Kidney epithelial cell (primary cell): Measurements from ENCODE around the gene FAM107B. TPM values are rescaled to one million over a fixed set of nuclear protein-coding genes. Genes with fewer than 3 reads are reported as not detected.
"Not testable (repeated sequence)": the region's sequence is repeated elsewhere in the genome, so short reads cannot be mapped to it uniquely, and the experiment has no call there.

Experiments used
- DNase-seq: peaks from one replicate; pipeline ENCODE4 v3.0.0-alpha.2; 2010; ENCODE audit warnings: low read depth
- H3K27me3 ChIP-seq: 2 replicates; pipeline ENCODE4 v1.6.0; 2011; ENCODE audit warnings: low read length; ENCODE audit not compliant: control insufficient read depth, insufficient read depth
- H3K36me3 ChIP-seq: 2 replicates; pipeline ENCODE4 v1.5.1; 2011; ENCODE audit warnings: low read length; ENCODE audit not compliant: control insufficient read depth, insufficient read depth
- H3K4me3 ChIP-seq: 2 replicates; pipeline ENCODE4 v1.5.1; 2011; ENCODE audit warnings: low read depth, mild to moderate bottlenecking, control low read depth, low read length
- total RNA-seq: library from RNA; depleted of rRNA; stranded (reverse); fragments of >200 nt; gene quantifications from 2 replicates; pipeline ENCODE4 v1.2.3, GENCODE V29; 2015
- TF ChIP-seq, protein P1 (sequence below): IDR thresholded peaks from 2 replicates; pipeline ENCODE4 v1.5.1; 2011; ENCODE audit warnings: mild to moderate bottlenecking, moderate library complexity, low read length, control low read depth, inconsistent platforms; ENCODE audit not compliant: insufficient read depth, poor library complexity, severe bottlenecking

FAM107B gene
- total RNA-seq, 1 donor from 2014 or later: 33.5 TPM

DNA sequence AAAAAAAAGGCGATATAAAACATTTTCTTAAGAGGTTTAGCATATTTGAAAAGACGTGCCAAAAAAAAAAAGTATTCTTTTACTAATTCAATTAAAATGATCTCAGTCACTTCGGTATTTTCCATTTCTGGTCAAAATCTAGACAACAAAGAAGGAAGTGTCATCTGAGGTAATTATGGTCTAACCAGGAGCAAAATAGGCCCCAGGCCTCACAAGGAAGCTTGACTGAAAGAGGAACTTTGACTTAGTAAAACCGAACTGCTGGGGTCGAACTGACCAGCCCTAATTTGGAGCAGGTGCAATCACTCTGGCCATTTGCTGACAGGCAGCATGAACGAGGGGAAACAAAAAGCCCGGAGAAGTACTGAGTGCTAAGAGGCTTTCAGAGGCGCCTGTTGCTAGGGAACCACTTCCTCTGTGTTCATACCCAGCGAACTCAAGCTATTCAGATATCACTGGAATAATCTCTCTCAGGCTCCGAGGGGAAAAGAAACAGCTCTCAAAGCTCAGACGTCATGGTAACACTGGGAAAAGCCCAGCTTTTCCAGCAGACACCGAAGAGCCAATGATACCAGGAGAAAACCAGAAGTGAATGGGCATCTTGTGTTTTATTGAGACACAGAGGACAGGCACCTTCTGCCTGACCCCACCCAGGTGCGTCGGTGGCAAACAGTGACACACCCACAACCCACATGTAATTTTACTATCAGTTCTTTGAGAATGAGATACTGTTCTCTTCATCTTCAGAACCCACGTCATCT, 126.5 kb downstream of the FAM107B start:
- Histone ChIP-seq H3K4me3 (no peak overlapping the region), H3K36me3 (no peaks in the 10 kb centered on the region), H3K27me3 (no peaks in the 10 kb centered on the region)
- DNase-seq: peak; percentile 63
- TF ChIP-seq, protein P1, sequence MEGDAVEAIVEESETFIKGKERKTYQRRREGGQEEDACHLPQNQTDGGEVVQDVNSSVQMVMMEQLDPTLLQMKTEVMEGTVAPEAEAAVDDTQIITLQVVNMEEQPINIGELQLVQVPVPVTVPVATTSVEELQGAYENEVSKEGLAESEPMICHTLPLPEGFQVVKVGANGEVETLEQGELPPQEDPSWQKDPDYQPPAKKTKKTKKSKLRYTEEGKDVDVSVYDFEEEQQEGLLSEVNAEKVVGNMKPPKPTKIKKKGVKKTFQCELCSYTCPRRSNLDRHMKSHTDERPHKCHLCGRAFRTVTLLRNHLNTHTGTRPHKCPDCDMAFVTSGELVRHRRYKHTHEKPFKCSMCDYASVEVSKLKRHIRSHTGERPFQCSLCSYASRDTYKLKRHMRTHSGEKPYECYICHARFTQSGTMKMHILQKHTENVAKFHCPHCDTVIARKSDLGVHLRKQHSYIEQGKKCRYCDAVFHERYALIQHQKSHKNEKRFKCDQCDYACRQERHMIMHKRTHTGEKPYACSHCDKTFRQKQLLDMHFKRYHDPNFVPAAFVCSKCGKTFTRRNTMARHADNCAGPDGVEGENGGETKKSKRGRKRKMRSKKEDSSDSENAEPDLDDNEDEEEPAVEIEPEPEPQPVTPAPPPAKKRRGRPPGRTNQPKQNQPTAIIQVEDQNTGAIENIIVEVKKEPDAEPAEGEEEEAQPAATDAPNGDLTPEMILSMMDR: no peak

DNA sequence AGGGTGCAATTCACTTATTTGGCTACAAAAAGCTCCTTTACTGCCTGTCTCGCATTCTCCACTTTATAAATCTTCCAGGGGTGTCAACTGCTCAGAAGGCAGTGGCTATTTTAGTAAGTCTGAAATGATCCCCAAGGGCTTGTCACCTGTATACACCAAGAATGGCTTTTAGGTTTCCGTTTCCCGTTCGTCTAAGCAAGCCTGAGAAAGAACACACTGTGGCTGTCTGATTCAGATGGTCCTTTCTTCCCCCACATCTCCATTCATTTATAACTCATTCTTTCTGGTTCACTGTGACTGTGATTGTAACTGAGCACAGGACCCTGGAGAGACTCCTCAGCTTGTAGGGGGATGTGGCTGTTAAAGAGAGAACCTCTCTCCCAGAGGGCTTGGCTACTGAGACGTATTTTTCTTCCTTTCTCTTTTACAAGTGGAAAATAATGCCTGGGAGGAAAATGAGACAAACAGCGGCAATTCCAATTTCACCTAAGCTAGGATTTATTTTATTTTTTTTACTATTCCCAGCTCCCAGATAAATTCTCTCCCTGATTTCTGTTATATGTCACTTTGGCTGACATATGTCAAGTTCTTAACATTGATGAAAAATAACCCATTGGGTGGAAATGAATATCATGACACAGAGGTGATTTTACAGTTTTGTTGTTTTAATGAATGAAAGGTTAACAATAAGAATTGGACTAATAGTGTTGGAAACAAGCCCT, 129.3 kb downstream of the FAM107B start:
- TF ChIP-seq, protein P1: no peak
- no peak overlapping the region for H3K4me3 ChIP-seq
- no peak for DNase-seq
- no peaks in the 10 kb centered on the region for H3K36me3 ChIP-seq
- no peaks in the 10 kb centered on the region for H3K27me3 ChIP-seq

DNA sequence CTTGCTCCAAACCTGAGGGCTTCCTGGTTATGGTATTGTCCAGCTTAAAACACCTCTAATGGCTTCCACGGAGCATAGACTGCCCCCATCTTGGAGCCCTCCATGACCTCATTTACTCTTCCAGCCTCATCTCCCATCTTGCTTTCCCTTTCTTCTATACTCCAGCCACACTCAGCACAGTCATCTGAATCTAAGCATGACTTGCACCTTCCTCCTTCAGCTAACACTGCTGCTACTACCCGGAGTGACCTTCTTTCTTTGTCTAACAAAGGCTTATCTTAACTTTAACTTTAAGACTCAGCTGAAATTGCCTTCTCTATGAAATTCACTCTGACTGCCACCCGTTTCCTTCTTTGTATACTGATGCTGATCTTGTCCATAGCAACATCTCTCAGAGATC, 135.1 kb downstream of the FAM107B start:
- Histone ChIP-seq H3K4me3 (no peak overlapping the region), H3K27me3 (no peaks in the 10 kb centered on the region), H3K36me3 (no peaks in the 10 kb centered on the region)
- TF ChIP-seq, protein P1: no peak
- DNase-seq: no peak

DNA sequence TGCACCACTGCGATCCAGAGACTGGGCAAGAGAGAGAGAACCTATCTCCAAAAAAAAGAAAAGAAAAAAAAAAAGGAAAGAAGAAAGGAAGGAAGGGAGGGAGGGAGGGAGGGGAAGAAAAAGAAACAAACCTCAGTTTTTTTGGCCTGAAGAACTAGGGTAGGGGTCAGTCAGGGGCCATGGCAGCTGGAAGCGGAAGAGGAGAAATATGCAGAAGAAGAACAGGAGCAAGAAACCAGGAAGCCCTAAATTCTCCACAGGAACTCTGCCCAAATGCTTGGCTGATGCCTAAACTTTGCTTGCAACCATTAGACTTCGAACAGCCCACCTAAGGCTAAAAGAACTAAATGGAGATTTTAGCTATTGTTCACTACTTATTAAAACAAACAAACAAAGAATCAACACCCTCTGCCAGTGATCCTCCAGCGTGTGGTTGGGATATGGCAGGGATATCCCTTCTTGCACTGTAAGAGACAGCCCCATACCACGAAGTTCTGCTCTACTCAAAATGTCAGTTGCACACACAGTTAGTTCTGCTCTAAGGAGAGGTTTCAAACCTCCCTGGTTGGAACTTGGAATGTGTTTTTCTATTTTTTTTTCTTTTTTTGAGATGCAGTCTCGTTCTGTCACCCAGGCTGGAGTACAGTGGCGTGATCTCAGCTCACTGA, 139.5 kb downstream of the FAM107B start:
- Histone ChIP-seq H3K36me3 (no peaks in the 10 kb centered on the region), H3K4me3 (no peak overlapping the region), H3K27me3 (no peaks in the 10 kb centered on the region)
- DNase-seq: no peak
- TF ChIP-seq, protein P1: no peak

DNA sequence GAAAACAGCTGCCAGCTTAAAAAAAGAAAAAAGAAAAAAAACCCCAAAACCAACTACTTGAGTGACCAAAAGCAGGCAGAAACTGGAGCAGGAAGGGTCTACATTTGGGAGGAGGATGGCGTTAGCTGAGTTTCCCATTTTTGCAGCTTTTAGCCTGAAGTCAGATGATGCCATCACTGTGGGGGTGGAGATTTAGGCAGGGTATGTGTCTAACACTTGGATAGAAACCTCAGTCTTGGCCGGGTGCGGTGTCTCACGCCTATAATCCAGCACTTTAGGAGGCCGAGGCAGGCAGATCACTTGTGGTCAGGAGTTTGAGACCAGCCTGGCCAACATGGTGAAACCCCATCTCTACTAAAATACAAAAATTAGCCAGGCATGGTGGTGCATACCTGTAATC, 140.1 kb downstream of the FAM107B start:
- not testable (repeated sequence) for H3K36me3 ChIP-seq, H3K4me3 ChIP-seq, H3K27me3 ChIP-seq, DNase-seq
